CD4-positive, CD25-positive, alpha-beta regulatory T cell (primary cell): Measurements from ENCODE around the gene ANKRD11. TPM values are rescaled to one million over a fixed set of nuclear protein-coding genes. Genes with fewer than 3 reads are reported as not detected.
A peak's percentile ranks its signal among the peaks of the same experiment; 100 is the strongest.
"Not testable (repeated sequence)": the region's sequence is repeated elsewhere in the genome, so short reads cannot be mapped to it uniquely, and the experiment has no call there.

Experiments
- ATAC-seq, 2 donors: fragments of 150-1000 bp; cut with Tn5 transposase; one replicate each; pipeline ENCODE4 v1.10.0; 2021; ENCODE audit warnings: low read depth in 2 of 2, moderate number of reproducible peaks in 2 of 2, moderate library complexity in 1 of 2
- DNase-seq, 3 donors: peaks; one replicate each; pipeline versions ENCODE4 v3.0.0 to v3.0.0-alpha.2; 2012 to 2022; ENCODE audit warnings: mixed read lengths in 1 of 3
- H3K27ac ChIP-seq: one replicate; pipeline ENCODE4 v1.7.0; 2013; ENCODE audit warnings: mild to moderate bottlenecking, low read length; ENCODE audit not compliant: insufficient read depth, poor library complexity, severe bottlenecking
- H3K27me3 ChIP-seq: one replicate; pipeline ENCODE4 v1.7.0; 2013; ENCODE audit warnings: low read length; ENCODE audit not compliant: control insufficient read depth, insufficient read depth
- H3K36me3 ChIP-seq: one replicate; pipeline ENCODE4 v1.7.0; 2013; ENCODE audit warnings: mild to moderate bottlenecking, low read length, moderate library complexity; ENCODE audit not compliant: control insufficient read depth, insufficient read depth
- H3K4me1 ChIP-seq: 2 replicates; pipeline ENCODE4 v1.7.0; 2013; ENCODE audit warnings: mild to moderate bottlenecking, low read length; ENCODE audit not compliant: insufficient read depth, control insufficient read depth, poor library complexity, severe bottlenecking
- H3K4me3 ChIP-seq: one replicate; pipeline ENCODE4 v1.7.0; 2013; ENCODE audit warnings: low read depth, mild to moderate bottlenecking, low read length, moderate library complexity
- H3K9me3 ChIP-seq, 2 experiments: 1 replicate in 1 of 2; 2 replicates in 1 of 2; pipeline ENCODE4 v1.7.0; 2013; ENCODE audit warnings: low read length in 2 of 2, mild to moderate bottlenecking in 1 of 2, moderate library complexity in 1 of 2; ENCODE audit not compliant: control insufficient read depth in 2 of 2
- H3K27ac Mint-ChIP-seq, 3 donors: one replicate each; pipeline ENCODE4 v1.8.0; 2020 to 2022; ENCODE audit warnings: mild to moderate bottlenecking in 3 of 3, mixed read lengths in 3 of 3, moderate library complexity in 2 of 3
- H3K27me3 Mint-ChIP-seq: one replicate; pipeline ENCODE4 v1.8.0; 2022; ENCODE audit warnings: mild to moderate bottlenecking, mixed read lengths
- H3K36me3 Mint-ChIP-seq: one replicate; pipeline ENCODE4 v1.8.0; 2020; ENCODE audit warnings: mixed read lengths
- H3K4me1 Mint-ChIP-seq, 4 donors: one replicate each; pipeline ENCODE4 v1.8.0; 2020 to 2022; ENCODE audit warnings: mixed read lengths in 4 of 4, mild to moderate bottlenecking in 1 of 4
- H3K4me3 Mint-ChIP-seq, 4 donors: one replicate each; pipeline ENCODE4 v1.8.0; 2020 to 2022; ENCODE audit warnings: mild to moderate bottlenecking in 4 of 4, mixed read lengths in 4 of 4, moderate library complexity in 3 of 4
- H3K9me3 Mint-ChIP-seq, 7 donors: one replicate each; pipeline ENCODE4 v1.8.0; 2020 to 2022; ENCODE audit warnings: mixed read lengths in 7 of 7, mild to moderate bottlenecking in 3 of 7, moderate library complexity in 2 of 7
- polyA plus RNA-seq, 4 donors: library from polyadenylated mRNA; unstranded; fragments of 300-500 nt; fragmentation: Illumina TruSeq; gene quantifications; one replicate each; pipeline ENCODE4 v1.2.3, GENCODE V29; 2021
- total RNA-seq: library from RNA; stranded (reverse); gene quantifications from one replicate; pipeline ENCODE4 v1.2.3, GENCODE V29; 2022

The ANKRD11 gene
- total and polyA plus RNA-seq, 5 donors from 2014 or later: 8.7 to 323 (median 18.6) TPM

DNA sequence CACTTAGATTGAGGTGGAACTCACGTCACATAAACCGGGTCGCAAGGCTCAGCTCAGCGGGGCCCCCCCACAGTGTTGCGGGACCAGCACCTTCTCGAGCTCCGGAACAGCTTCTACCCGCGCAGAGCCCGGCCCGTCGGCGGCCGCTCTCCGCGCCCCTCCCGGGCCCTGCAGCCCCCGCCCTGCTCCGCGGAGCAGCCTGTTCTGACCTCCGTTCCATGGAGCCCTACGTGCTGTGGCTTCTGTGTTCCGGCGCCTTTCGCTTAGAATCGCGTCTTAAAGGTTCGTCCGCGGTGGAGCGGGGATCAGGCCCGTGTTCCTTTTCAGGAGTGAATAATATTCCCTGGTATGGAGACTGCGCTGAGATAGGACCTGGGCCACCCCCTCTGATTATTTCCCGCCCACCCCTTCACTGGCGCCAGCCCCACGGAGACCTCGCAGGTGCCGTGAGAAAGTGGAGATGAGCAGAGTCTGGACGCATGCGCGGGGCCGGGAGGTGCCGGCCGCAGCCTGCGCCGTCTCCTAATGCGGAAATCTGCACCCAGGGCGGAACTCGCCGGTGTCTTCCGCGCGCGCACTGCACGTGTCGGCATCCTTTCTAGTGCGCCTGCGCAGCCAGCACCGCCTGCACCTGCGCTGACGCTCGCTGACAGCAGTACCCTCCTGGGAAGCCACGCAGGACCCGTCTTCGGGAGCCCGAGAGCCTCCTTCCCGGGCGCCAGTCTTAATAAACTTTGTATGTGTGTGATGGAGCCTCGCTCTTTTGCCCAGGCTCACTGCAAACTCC, 242.0 kb downstream of the ANKRD11 start:
- peak; percentile 17 to 44 (median 26) for DNase-seq
- Histone ChIP-seq H3K4me1 (peaks cover 10% of the 10 kb centered on the region), H3K9me3 (peaks cover 6 to 10% of the 10 kb centered on the region in 2 experiments), H3K27me3 (no peaks in the 10 kb centered on the region), H3K27ac (no peak overlapping the region), H3K36me3 (no peaks in the 10 kb centered on the region), H3K4me3 (no peak overlapping the region)
- H3K4me3 Mint-ChIP-seq: peak overlapping the region; percentile 84 to 88 (median 85)
- peak overlapping the region in 1 of 3 donors; percentile 87 for H3K27ac Mint-ChIP-seq
- no peak for ATAC-seq
- H3K27me3 Mint-ChIP-seq: peaks cover 19% of the 10 kb centered on the region
- peaks cover 0 to 21% (median 15%) of the 10 kb centered on the region in 4 donors for H3K4me1 Mint-ChIP-seq
- peaks cover 3% of the 10 kb centered on the region for H3K36me3 Mint-ChIP-seq
- H3K9me3 Mint-ChIP-seq: peaks cover 0 to 8% (median 3%) of the 10 kb centered on the region in 7 donors

DNA sequence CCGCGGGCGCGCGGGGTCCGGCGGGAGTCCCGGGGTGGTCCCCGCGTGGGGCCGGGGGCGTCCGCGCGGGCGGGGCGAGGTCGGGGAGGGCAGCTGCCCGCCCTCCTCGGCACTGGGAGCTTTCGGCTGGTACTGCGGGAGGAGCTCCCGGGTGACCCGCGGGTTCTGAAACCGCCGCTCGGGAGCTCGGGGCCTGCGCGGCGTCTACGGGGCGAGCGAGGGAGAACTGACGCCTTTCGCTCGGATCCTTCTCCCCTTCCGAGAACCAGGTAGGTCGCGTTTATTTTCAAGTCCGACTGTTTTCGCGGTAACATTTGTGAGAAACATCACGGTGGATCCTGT, 242.7 kb downstream of the ANKRD11 start:
- not testable (repeated sequence) for H3K9me3 Mint-ChIP-seq, ATAC-seq, H3K36me3 ChIP-seq, DNase-seq, H3K27me3 ChIP-seq, H3K27ac ChIP-seq, H3K36me3 Mint-ChIP-seq, H3K9me3 ChIP-seq
- peak overlapping the region; percentile 84 to 88 (median 85) for H3K4me3 Mint-ChIP-seq
- Histone ChIP-seq H3K4me1 (peaks cover 10% of the 10 kb centered on the region), H3K4me3 (peak overlapping the region; percentile 55)
- peaks cover 0 to 26% (median 13%) of the 10 kb centered on the region in 4 donors for H3K4me1 Mint-ChIP-seq
- H3K27ac Mint-ChIP-seq: peak overlapping the region in 1 of 3 donors; percentile 87
- peaks cover 16% of the 10 kb centered on the region for H3K27me3 Mint-ChIP-seq

DNA sequence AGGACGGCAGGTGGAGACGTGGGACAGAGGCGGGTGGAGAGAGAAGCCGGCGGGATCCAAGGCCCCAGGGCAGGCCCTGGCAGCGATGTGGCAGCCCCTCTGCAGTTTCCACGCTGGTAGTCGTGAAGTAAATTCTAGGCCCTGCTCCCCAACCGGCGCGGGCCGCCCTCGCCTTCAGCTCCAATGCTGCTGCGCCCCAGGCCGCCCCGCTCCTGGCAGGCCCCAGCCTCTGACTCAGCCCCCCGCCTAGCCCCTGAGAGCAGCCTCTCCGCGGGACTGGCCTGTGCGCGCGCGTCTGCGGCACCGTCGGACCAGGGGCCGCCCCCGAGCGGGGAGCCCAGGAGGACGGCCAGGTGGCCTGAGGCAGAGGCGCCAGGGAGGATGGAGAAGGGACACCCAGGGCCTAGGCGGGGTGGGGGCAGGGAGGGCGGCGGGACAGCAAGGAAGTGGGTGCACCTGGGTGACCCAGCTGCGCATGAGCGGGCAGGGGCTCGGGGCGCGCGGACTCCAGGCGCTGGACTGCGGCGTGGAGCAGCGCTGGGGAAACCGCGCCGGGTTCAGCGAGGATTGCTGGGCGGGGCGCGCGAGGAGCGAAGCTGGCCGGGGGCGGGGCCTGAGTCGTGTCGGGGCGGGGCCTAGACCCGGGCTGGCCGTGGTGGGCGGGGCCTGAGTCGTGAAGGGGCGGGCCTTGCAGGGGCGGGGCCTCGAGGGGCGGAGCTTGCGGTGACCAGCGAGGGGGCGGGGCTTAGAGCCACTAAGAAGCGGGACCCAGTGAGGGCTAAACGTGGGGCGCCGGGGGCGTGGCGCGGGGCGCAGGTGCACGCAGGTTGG, 243.2 kb downstream of the ANKRD11 start:
- Mint-ChIP-seq H3K9me3 (peaks cover 0 to 8% (median 3%) of the 10 kb centered on the region in 7 donors), H3K27me3 (peaks cover 13% of the 10 kb centered on the region), H3K4me3 (peak overlapping the region; percentile 73 to 88 (median 80)), H3K4me1 (peaks cover 0 to 29% (median 12%) of the 10 kb centered on the region in 4 donors), H3K36me3 (peaks cover 3% of the 10 kb centered on the region), H3K27ac (peak overlapping the region in 2 of 3 donors; percentile 14 to 71)
- DNase-seq (peak; percentile 87 to 92 (median 89)), ATAC-seq (peak; percentile 88 to 89)
- Histone ChIP-seq H3K4me1 (peaks cover 10% of the 10 kb centered on the region), H3K9me3 (peaks cover 6 to 10% of the 10 kb centered on the region in 2 experiments), H3K36me3 (no peaks in the 10 kb centered on the region), H3K27ac (peak overlapping the region; percentile 49), H3K27me3 (no peaks in the 10 kb centered on the region), H3K4me3 (no peak overlapping the region)

DNA sequence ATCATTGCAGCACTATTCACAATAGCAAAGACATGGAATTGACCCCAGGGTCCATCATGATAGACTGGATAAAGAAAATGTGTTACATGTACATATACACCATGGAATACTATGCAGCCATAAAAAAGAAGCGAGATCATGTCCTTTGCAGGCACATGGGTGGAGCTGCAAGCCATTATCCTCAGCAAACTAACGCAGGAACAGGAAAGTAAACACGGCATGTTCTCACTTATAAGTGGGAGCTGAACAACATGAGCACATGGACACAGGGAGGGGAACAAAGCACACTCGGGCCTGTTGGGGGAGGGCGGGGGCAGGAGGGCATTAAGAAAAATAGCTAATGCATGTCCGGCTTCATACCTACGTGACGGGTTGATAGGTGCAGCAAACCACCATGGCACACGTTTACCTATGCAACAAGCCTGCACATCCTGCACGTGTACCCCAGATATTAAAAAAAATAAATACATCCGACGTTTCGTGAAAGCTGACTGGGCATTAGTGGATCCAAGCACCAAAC, 243.9 kb downstream of the ANKRD11 start:
- Histone ChIP-seq H3K9me3 (peaks cover 6 to 10% of the 10 kb centered on the region in 2 experiments), H3K4me1 (peaks cover 15% of the 10 kb centered on the region), H3K27me3 (no peaks in the 10 kb centered on the region), H3K27ac (no peak overlapping the region), H3K4me3 (no peak overlapping the region), H3K36me3 (no peaks in the 10 kb centered on the region)
- ATAC-seq: no peak
- Mint-ChIP-seq H3K4me1 (peaks cover 2 to 30% (median 10%) of the 10 kb centered on the region in 4 donors), H3K4me3 (peak overlapping the region; percentile 66 to 79 (median 70)), H3K27me3 (peaks cover 8% of the 10 kb centered on the region), H3K36me3 (peaks cover 3% of the 10 kb centered on the region), H3K27ac (peak overlapping the region in 1 of 3 donors; percentile 71), H3K9me3 (peaks cover 0 to 8% (median 3%) of the 10 kb centered on the region in 7 donors)
- no peak for DNase-seq

DNA sequence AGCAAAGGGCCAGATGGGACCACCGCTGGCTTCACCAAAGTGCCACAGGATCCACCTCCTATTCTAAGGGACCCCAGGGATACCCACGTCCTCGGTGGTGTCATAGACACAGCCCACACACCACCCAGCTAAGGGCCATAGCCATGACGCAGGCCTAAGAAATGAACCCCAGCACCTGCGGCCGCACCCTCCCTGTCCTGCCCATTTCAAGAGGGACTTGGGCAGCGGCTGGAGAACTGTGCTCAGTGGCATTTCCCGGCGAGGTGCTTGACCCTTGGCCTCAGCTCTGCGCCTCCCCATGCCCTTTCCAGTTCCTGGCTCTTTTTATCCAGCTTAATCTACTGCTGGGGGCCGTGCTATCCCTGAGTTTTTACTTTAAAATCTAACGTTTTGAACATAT, 245.6 kb downstream of the ANKRD11 start:
- no peak for ATAC-seq
- H3K36me3 ChIP-seq: no peaks in the 10 kb centered on the region
- peaks cover 19% of the 10 kb centered on the region for H3K4me1 ChIP-seq
- H3K4me1 Mint-ChIP-seq: peaks cover 6 to 35% (median 11%) of the 10 kb centered on the region in 4 donors
- peaks cover 0 to under 1% (median 0%) of the 10 kb centered on the region in 7 donors for H3K9me3 Mint-ChIP-seq
- H3K27ac Mint-ChIP-seq: peak overlapping the region in 1 of 3 donors; percentile 38
- H3K27me3 ChIP-seq: no peaks in the 10 kb centered on the region
- H3K4me3 ChIP-seq: no peak overlapping the region
- H3K4me3 Mint-ChIP-seq: peak overlapping the region in 2 of 4 donors; percentile 54 to 69
- H3K36me3 Mint-ChIP-seq: no peaks in the 10 kb centered on the region
- DNase-seq: no peak
- peaks cover under 1 to 3% of the 10 kb centered on the region in 2 experiments for H3K9me3 ChIP-seq
- peaks cover 6% of the 10 kb centered on the region for H3K27me3 Mint-ChIP-seq
- no peak overlapping the region for H3K27ac ChIP-seq

GRCh38 chr16:89244264-89244663, 246.1 kb downstream of the ANKRD11 start:
- H3K27me3 Mint-ChIP-seq, ATAC-seq, H3K9me3 Mint-ChIP-seq, H3K27me3 ChIP-seq, H3K36me3 ChIP-seq, DNase-seq, H3K4me3 ChIP-seq, H3K27ac ChIP-seq, H3K36me3 Mint-ChIP-seq, H3K9me3 ChIP-seq: not testable (repeated sequence)
- peaks cover 19% of the 10 kb centered on the region for H3K4me1 ChIP-seq
- Mint-ChIP-seq H3K4me3 (peak overlapping the region in 1 of 4 donors; percentile 69), H3K4me1 (peaks cover 6 to 35% (median 11%) of the 10 kb centered on the region in 4 donors), H3K27ac (peak overlapping the region; percentile 62 to 82 (median 66))

- Mint-ChIP-seq H3K36me3 (no peaks in the 10 kb centered on the region), H3K4me1 (peaks cover 6 to 35% (median 11%) of the 10 kb centered on the region in 4 donors), H3K9me3 (no peaks in the 10 kb centered on the region), H3K27me3 (peaks cover 5% of the 10 kb centered on the region), H3K4me3 (peak overlapping the region in 3 of 4 donors; percentile 29 to 78 (median 69)), H3K27ac (peak overlapping the region; percentile 62 to 82 (median 81))
- Histone ChIP-seq H3K27me3 (no peaks in the 10 kb centered on the region), H3K4me3 (no peak overlapping the region), H3K27ac (no peak overlapping the region), H3K9me3 (no peaks in the 10 kb centered on the region), H3K4me1 (peaks cover 19% of the 10 kb centered on the region), H3K36me3 (no peaks in the 10 kb centered on the region)
- DNase-seq: no peak
- no peak for ATAC-seq
Observed at GRCh38 chr16:89243664-89244063, 246.7 kb downstream of the ANKRD11 start.
